ENCODE results near the gene PLAAT1. TPM values are rescaled to one million over a fixed set of nuclear protein-coding genes. Genes with fewer than 3 reads are reported as not detected.

The PLAAT1 gene
- total and polyA plus RNA-seq, 9 donors, result 0.18 to 1.9 (median 0.72) TPM; not detected in 2

GRCh38 chr3:193210618-193211017, 30.4 kb upstream of the PLAAT1 start:
- no peak overlapping the region for H3K27ac ChIP-seq
- intact Hi-C loops (cut with DNase I), result no loop called here
- H3K27me3 ChIP-seq, result no peaks in the 10 kb centered on the region
- TF ChIP-seq POLR2A (IDR thresholded peaks at IDR 0.05) (no peak), CTCF (IDR thresholded peaks at IDR 0.05) (no peak), EP300 (IDR thresholded peaks at IDR 0.05) (no peak)
- H3K36me3 ChIP-seq, result no peaks in the 10 kb centered on the region
- 56 to 81% (median 69%) methylated on average over 1 of the region's 1 CpG for WGBS, 3 donors
- H3K4me1 ChIP-seq (ENCODE audit: insufficient read depth), result no peaks in the 10 kb centered on the region
- DNase-seq, result no peak
- H3K9me3 ChIP-seq, result no peaks in the 10 kb centered on the region
- H3K4me3 ChIP-seq, result no peak overlapping the region

GRCh38 chr3:193211173-193211572, 29.8 kb upstream of the PLAAT1 start:
- H3K9me3 ChIP-seq, result no peaks in the 10 kb centered on the region
- 76 to 82% (median 81%) methylated on average over 2 of the region's 2 CpGs for WGBS, 3 donors
- H3K27ac ChIP-seq, result no peak overlapping the region
- TF ChIP-seq POLR2A (IDR thresholded peaks at IDR 0.05) (no peak), CTCF (IDR thresholded peaks at IDR 0.05) (no peak), EP300 (IDR thresholded peaks at IDR 0.05) (no peak)
- H3K27me3 ChIP-seq, result no peaks in the 10 kb centered on the region
- no peaks in the 10 kb centered on the region for H3K36me3 ChIP-seq
- no peaks in the 10 kb centered on the region for H3K4me1 ChIP-seq (ENCODE audit: insufficient read depth)
- no peak overlapping the region for H3K4me3 ChIP-seq
- no peak for DNase-seq
- intact Hi-C loops (cut with DNase I), result no loop called here

- Histone ChIP-seq H3K27ac (no peak overlapping the region), H3K27me3 (no peaks in the 10 kb centered on the region), H3K9me3 (no peaks in the 10 kb centered on the region), H3K4me1 (ENCODE audit: insufficient read depth) (no peaks in the 10 kb centered on the region), H3K36me3 (no peaks in the 10 kb centered on the region), H3K4me3 (no peak overlapping the region)
- TF ChIP-seq EP300 (IDR thresholded peaks at IDR 0.05) (no peak), CTCF (IDR thresholded peaks at IDR 0.05) (no peak), POLR2A (IDR thresholded peaks at IDR 0.05) (no peak)
- DNase-seq, result no peak
- intact Hi-C loops (cut with DNase I), result no loop called here
- 61 to 68% (median 63%) methylated on average over 1 of the region's 1 CpG for WGBS, 3 donors
Measured at GRCh38 chr3:193211984-193212383, 29.0 kb upstream of the PLAAT1 start.

GRCh38 chr3:193212844-193213243, 28.2 kb upstream of the PLAAT1 start:
- Histone ChIP-seq H3K9me3 (no peaks in the 10 kb centered on the region), H3K27ac (no peak overlapping the region), H3K4me1 (ENCODE audit: insufficient read depth) (no peaks in the 10 kb centered on the region), H3K36me3 (no peaks in the 10 kb centered on the region), H3K4me3 (no peak overlapping the region), H3K27me3 (no peaks in the 10 kb centered on the region)
- 33 to 44% (median 37%) methylated on average over 1 of the region's 1 CpG for WGBS, 3 donors
- TF ChIP-seq CTCF (IDR thresholded peaks at IDR 0.05) (no peak), EP300 (IDR thresholded peaks at IDR 0.05) (no peak), POLR2A (IDR thresholded peaks at IDR 0.05) (no peak)
- intact Hi-C loops (cut with DNase I), result no loop called here
- no peak for DNase-seq

GRCh38 chr3:193214445-193214844, 26.6 kb upstream of the PLAAT1 start:
- Histone ChIP-seq H3K9me3 (no peaks in the 10 kb centered on the region), H3K4me1 (ENCODE audit: insufficient read depth) (no peaks in the 10 kb centered on the region), H3K27ac (no peak overlapping the region), H3K27me3 (no peaks in the 10 kb centered on the region), H3K36me3 (no peaks in the 10 kb centered on the region), H3K4me3 (no peak overlapping the region)
- no peak for DNase-seq
- intact Hi-C loops (cut with DNase I), result no loop called here
- TF ChIP-seq CTCF (IDR thresholded peaks at IDR 0.05) (no peak), EP300 (IDR thresholded peaks at IDR 0.05) (no peak), POLR2A (IDR thresholded peaks at IDR 0.05) (no peak)
- 76 to 85% (median 82%) methylated on average over 3 of the region's 3 CpGs for WGBS, 3 donors

Data from ovary (tissue), 9 donors.